Fibroblast of skin of left biceps (primary cell): ENCODE measurements around the gene ZCCHC7.
"Not testable (repeated sequence)": the region's sequence is repeated elsewhere in the genome, so short reads cannot be mapped to it uniquely, and the experiment has no call there.

Experiments
- DNase-seq, 2 experiments: peaks; one replicate each; pipeline ENCODE4 v3.0.0-alpha.2; 2013; ENCODE audit warnings: low read depth in 2 of 2

Gene ZCCHC7

DNA sequence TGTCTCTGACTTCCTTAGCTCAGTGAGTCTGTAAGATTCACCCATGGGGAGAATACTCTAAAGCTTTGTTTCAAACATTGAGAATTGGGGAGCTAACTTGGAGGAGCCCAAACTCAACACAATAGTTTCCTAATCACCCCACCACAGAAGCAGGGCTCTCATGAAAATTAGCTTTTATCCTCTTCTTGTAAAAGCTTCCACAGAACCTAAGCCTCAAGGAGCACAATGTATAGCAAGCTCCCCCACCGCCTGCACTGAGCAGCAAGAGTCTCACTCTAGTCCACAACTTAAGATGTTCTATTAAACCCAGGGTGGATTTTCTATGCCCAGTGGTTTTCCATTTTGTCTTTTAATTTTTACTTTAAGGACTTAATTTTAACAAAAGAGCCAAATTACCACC lies 253.2 kb downstream of the ZCCHC7 start:
- no peak for DNase-seq

DNA sequence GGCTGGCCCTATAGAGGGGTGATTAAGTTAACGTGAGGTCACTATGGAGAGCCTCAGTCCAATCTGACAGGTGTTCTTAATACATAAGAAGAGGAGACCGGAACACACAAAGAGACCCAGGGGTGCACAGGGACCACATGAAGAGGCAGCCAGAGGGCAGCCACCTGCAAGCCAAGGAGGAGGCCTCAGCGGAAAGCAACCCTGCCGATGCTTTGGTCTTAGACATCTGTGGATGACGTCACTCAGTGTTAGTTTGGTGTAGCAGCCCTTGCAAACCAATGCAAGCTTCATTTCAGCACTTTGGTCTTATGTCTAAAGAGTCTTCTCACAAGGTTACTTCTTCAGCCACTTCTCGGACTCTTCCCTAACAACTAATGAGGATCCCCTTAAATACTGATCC lies 254.5 kb downstream of the ZCCHC7 start:
- DNase-seq: no peak

DNA sequence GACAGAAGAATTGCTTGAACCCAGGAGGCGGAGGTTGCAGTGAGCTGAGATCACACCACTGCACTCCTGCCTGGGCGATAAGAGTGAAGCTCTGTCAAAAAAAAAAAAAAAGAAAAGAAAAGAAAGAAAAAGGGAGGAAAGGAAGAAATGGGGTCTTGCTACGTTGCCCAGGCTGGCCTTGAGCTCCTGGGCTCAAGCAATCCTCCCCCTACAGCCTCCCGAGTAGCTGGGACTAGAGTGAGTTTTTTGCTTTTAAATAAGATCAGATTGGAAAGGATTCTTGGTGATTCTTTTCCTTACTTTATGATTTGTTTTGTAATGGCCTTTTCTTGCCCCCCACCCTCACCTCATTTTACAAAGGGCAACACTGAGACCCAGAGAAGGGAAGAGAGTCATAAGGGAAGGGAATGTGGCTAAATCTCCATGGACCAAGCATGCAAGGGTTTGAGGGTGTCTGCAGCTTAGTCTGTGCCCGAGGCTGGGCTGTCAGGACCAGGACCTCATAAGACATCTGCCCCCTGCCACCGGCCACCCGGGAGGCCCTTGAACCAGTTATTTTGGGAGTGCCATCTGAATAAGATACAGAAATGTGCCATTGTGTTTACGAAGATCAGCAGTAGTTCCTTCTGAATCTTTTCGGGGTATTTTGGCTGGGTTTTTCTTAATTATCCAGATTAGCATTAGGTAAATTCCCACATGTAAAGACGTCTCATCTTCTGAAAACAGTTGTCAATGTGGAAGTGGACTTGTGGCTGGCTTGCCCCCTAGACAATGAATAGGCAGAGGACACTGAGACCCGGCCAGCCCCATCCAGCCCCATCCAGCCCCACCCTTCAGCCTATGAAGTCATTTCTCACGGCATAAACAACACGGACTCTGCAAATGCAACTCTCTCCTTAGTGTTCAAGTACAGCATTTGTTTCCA lies 257.6 kb downstream of the ZCCHC7 start:
- DNase-seq: no peak

DNA sequence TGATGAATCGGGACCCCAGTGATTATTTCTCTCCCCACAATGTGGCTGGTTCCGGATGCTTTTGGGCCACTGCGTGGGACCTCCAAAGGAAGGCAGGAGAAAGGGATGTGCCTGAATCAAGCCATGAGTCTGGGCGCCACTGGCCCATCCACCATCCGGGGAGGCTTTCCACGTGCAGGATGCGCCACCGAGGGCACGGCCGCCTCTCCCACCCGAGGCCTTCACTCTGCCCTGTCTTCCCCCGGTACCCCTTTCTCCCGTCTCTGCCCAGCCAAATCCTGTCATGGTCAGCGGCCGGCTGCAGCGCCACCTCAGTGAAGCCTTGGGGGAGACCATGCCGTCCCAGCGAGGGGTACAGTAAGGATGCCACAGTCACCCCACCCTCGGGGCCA lies 258.2 kb downstream of the ZCCHC7 start:
- no peak for DNase-seq

DNA sequence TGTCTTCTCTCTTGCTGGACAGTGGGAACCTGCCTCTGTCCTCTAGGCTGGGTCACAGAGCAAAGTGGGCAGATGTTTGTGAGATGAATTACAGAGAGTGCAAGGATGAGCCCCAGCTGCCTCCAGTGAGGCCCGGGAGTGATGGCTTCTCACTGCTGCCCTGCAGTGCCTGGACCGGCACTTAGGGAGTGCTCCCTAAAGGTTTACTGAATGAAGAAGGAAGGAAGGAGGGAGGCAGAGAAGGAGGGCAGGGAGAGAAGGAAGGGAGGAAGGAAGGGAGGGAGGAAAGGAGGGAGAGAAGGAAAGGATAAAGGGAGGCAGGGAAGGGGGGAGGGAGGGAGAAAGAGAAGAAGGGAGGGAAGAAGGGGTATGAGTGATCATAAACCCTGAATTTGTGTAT lies 259.5 kb downstream of the ZCCHC7 start:
- no peak for DNase-seq

DNA sequence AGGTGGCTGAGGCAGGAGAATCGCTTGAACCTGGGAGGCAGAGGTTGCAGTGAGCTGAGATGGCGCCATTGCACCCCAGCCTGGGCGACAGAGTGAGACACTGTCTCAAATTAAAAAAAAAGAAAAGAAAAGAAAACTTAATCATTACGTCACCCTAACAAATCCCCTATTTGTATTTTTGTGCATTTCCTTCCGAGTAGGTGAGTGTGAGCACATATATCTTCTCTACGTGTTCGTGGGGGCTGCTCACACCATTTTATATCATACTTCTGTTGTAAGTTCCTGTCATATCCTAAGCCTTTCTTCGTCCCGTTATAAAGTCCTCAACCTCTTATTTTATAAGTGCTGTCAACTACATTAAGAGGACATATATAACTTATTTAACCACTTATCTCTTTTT lies 260.2 kb downstream of the ZCCHC7 start:
- no peak for DNase-seq

DNA sequence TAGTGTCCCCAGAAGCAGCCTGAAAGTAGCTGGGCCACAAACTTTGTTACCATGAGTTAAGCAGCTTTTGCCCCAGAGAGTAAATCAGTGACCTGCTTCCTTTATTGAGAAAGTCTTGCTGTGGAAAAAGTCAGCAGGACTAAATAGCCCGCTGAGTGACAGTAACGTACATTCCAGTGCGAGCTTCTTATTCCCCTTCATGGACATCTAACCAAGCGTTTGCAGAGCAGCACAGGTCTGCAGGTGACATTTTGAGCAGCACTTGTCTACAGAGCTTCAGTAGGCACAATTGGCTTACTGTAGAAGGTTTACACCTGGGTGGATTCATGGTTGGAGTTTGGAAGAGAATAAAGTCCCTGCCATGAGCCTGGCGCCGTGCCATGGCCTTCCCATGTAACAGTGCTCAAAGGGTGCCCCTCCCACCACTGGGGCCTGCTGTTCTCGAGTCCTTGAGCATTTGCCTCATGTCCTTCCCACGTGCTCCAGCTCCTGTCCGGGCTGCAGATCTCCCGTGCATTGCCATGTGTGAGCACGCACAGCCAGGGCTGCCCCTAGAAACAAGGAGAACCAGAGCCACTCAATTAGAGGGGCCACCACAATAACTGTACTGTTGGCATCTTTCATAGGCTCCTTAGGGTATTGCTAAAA lies 260.8 kb downstream of the ZCCHC7 start:
- DNase-seq: no peak

DNA sequence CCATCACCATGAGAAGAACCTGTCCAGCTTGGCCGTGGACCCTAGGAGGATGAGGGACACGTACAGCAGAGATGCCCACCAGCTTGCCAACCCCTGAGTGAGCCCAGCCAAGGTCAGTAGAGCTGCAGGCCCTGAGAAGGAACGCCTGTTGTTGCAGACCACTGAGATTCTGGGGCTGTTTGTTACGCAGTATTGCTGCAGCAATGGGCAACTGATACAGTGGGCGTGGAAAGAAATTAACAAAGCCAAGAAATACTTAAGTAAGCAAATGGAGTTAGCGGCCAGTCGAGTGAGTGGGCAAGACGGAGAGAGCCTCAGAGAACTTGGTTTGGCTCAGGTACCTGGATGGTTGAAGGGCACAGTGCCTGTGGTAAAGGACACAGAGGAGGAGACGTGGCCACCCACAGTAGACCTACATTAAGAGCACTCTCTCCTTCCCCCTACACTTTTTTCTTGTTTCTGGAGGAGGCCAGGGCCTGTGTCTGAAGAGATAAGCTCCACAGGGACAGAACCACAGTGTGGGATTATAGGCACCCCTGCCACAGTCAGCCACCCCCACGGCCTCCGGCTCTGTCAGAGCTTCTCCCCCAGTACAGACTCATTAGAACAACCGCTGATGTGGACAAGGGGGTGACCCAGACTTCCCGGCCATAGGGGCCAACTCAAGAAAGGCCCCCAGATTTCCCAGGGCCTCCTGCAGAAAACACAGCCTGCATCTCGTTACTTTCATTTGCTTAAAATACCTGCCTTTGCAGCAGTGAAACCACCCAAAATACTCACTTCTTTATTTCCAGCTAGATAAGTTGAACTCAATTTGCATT lies 262.0 kb downstream of the ZCCHC7 start:
- no peak for DNase-seq

DNA sequence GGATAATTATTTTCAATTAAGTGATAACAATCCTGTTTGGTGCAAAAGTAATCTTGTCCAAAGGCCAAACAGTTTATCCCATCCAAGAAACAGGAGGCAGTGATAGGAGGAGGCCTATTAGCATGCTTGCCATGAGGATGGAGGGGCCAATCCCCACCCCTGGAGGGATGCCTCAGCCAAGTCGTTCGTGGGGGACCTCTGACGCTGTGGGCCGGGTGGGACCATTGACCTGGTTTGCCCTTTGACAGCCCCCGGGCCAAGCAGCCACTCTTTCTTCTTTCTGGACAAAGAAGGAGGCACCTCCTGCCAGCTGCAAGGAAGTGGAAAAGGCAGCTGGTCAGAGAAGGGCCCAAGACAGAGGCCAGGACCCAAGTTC lies 262.6 kb downstream of the ZCCHC7 start:
- no peak for DNase-seq

DNA sequence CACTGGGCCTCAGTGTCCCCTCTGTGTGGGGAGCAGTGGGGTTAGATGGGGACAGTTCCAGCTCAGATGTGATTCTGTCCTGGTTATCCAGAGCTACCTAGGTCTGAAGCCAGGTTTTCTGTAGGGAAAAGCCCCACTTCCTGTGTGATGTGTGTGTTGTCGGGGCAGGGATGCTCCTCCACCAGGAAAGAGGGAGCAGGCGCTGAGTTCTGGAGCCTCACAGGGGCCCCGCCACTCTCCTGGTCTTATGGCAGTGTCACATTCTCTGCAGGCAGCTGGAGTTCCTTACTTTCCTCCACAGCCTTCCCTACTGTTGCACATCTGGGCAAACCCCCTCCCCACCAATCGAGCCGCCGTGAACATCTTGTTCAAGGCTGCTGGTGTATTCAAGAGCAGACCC lies 263.0 kb downstream of the ZCCHC7 start:
- no peak for DNase-seq

DNA sequence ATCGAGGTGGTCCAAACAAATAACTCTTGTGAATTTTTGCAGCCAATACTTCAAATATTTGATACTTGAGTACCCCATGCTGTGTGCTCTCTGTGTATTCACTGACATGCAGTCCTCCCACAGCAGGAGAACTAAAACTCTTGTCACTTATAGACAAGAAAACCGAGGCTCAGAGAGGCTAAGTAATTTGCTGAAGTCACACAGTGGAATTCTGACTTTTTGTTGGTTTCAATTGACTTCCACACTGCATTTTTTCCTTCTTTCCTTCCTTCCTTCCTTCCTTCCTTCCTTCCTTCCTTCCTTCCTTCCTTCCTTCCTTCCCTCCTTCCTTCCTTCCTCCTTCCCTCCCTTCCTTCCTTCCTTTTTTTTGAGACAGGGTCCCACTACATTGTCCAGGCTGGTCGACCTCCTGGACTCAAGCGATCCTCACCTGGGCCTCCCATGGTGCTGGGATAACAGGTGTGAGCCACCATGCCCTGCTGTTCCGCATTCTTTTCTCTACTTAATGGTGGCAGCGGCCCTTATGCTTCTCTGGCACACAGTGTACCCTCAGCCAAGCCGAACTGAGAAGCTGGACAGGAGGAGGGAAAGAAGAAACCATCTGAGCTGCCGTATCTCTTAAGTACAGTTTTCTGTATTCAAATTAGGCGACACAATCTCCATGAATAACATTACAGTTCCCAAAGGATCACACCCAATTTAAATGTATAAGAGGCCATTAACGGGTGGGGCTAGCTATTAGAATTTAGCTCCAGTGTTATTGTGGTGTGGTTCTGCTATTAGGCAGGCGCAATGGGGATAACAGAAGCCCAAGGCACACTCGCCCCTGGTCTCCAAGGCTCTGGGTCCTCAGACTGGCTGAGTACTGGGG lies 263.7 kb downstream of the ZCCHC7 start:
- DNase-seq: no peak

DNA sequence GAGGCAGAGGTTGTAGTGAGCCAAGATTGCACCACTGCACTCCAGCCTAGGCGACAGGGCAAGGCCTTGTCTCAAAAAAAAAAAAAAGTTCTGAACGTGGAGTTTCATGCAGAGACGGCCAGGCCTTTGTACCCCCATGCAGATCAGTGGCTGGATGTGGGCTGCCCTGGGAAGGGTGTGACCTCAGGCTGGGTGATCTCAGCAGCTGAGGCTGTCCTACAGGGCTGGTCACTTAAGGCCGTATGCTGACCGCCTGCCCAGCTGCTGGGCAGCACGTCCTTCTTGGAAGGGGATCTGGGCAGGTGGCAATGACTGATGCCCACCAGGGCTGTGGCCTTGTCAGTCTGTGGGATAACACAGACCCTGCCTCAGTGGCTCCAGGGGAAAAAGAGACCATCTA lies 264.9 kb downstream of the ZCCHC7 start:
- DNase-seq: no peak

DNA sequence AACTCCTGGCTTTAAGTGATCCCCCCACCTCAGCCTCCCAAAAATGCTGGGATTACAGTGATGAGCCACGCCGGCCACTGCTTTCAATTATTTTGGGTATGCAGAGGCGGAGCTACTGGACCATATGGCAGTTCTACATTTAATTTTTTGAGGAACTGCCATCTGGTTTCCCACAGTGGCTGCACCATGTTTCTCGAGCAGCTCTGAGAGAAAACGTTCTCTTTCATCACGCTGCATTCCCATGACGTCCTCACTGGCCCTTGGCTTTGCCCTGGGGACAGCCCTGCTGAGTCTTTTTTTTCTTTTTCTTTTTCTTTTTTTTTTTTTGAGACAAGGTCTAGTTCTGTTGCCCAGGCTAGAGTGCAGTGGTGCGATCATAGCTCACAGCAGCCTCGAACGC lies 266.6 kb downstream of the ZCCHC7 start:
- DNase-seq: peak in 1 of 2 experiments; percentile 6

DNA sequence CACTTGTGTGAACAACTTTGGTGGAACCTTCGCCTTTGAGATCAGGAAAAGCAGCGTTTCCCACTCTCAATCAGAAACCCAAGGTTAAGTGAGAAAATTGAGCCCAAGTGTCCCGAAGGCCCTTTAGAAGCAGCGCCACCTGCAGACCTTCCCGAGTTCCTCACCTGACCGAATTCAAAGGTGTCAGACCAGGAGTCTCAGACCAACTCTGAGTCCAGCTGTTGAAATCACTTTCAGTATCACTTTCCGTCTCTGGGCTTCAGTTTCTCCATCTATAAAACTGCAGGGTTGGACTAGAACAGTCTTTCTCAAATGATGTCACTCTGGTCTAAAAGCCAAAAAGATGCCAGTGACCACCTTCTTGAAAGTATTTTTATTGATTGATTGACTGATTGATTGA lies 270.4 kb downstream of the ZCCHC7 start:
- no peak for DNase-seq

DNA sequence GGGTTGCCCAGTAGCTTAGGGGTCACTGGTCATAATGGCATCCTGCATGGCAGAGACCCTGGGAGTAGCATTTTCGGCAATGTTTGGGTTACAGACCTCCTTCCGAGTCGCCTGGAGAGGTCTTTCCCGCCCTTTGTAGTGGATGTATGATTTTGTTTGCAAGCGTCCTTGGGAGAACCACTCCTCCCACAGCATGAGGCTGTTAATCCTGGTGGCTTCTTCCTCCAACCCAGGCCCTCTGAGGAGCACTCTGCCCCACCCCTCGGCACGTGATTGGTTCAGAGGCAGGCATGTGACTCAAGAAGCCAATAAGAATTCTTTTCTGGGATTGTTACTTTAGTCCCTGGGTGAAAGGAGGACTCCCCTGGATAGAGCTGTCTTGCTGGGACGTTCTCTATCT lies 271.9 kb downstream of the ZCCHC7 start:
- no peak for DNase-seq

DNA sequence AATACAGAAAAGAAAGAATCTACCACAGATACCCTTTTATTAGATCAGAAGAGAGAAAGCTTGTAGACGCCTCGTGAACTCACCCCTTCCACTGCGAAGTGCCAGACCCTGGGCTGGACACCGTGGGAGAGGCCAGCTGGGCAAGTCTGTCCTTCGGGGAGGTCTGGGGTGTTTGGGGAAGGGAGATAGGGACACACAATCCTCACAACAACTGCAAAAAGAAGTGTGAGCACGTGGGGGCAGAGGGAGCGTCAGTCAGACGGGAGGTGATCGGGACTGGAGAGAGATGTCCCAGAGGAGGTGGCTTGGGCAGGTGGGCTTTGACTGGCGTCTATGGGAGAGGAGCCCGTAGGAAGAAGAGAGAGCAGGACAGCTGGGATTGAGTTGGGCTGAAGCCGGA lies 274.9 kb downstream of the ZCCHC7 start:
- DNase-seq: no peak

DNA sequence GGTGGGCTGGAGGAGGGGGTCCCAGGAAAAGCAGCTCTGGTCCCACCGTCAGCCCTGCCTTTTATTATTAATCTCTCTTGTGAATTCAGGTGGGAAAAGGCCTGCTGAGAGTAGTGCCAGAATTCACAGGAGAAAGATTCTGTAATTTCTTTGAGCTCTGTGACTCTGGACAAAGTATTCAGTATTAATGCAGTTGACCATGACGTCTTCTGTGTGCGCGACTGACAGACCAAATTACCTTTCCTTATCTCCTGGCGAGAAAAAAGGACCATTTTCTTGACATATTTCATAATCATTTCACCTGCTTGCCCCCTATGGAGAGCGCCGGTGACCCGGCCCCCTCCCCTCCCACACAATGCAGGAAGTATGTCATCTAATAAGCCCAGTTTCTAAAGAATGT lies 275.3 kb downstream of the ZCCHC7 start:
- DNase-seq: no peak

DNA sequence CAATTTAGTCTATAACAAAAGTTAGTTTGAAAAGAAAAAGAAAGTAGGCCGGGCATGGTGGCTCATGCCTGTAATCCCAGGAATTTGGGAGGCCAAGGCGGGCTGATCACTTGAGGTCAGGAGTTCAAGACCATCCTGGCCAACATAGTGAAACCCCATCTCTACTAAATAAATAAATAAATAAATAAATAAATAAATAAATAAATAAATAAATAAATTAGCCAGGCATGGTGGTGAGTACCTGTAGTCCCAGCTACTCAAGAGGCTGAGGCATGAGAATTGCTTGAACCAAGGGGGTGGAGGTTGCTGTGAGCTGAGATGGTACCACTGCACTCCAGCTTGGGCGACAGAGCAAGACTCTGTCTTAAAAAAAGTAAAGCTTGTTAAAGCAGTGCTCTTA lies 277.6 kb downstream of the ZCCHC7 start:
- DNase-seq: not testable (repeated sequence)

DNA sequence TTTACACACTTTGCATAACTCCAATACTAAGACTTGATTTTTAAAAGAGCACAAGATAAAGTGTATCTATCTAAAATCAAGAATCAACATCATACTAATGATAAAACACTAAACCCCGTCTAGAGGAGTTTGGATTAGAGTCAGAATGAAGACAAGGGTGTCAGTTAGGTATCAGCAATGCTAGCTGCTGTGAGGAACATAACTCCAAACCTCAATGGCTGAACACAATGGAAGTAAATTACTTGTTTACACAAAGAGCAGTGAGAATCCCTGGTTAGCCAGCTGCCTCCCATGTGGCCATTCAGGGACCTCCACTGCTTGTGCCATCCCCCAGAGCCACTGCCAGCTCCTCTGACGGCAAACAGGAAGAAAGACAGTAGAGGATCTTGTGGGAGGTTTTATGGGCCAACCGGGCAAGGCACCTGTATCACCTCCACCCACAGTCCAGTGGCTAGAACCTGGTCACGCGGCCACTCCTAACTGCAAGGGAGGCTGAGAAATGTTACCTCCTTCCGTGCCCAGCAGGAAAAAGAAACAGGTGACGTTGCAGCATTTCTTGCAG lies 278.2 kb downstream of the ZCCHC7 start:
- DNase-seq: no peak

DNA sequence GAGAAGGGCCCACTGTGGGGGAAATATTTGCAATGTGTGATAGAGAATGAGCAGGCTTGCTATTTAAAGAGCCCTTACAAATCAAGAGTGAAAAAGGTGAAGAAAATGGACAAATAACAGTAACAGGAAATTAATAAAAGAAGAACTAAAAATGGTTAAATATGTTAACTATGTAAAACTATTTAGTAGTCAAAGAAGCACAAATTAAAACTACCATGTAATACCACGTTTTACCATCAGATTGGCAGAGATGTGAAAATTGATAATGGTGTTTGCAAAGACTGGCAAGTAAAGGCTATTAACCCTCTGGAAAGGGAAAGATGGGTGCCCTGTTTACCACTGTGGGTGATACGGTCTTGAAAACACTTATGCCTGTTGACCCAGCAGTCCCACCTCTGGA lies 279.0 kb downstream of the ZCCHC7 start:
- DNase-seq: no peak

DNA sequence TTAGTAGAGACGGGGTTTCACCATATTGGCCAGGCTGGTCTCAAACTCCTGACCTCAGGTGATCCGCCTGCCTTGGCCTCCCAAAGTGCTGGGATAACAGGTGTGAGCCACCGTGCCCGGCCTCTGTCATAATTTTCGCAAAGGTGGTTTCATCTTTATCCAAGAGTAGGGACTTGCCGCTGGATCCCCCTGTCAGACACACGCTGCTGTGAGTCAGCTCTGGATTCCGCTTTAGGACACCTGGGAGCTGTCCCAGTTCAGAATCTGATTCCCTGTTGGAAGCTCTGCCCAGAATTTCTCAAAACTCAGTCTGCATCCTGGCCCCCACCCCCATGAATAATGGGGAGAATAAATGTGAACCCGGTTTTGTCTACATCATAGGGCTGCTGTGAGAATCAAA lies 284.2 kb downstream of the ZCCHC7 start:
- no peak for DNase-seq
